HG02623 (cell line): Measurements from ENCODE around the gene FOXM1.
"Not testable (repeated sequence)": the region's sequence is repeated elsewhere in the genome, so short reads cannot be mapped to it uniquely, and the experiment has no call there.

Experiments
- ATAC-seq: cut with Tn5 transposase; IDR thresholded peaks from one replicate; pipeline ENCODE4 v1.9.1; 2021; ENCODE audit warnings: moderate library complexity; ENCODE audit not compliant: unreplicated experiment

Gene FOXM1

DNA sequence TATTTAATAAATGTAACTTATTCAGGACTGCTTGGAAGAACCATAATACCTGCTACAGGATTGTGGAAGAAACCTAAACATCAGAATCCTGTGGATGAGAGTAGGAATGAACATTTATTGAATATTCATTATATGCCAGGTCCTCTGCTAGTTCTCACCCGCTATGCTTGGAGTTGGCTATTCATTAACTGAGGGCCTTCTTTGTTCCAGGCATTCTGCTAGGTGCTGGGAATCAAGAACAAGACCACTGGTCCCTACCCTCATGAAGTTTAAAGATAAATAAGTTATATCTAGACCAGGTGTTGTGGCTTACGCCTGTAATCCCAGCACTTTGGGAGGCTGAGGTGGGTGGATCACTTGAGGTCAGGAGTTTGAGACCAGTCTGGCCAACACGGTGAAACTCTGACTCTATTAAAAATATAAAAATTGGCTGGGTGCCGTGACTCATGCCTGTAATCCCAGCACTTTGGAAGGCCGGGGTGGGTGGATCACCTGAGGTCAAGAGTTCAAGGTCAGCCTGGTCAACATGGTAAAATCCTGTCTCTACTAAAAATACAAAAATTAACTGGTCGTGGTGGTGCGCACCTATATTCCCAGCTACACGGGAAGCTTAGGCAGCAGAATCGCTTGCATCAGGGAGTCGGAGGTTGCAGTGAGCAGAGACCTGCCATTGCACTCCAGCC lies 9.9 kb upstream of the FOXM1 start:
- no peak for ATAC-seq

DNA sequence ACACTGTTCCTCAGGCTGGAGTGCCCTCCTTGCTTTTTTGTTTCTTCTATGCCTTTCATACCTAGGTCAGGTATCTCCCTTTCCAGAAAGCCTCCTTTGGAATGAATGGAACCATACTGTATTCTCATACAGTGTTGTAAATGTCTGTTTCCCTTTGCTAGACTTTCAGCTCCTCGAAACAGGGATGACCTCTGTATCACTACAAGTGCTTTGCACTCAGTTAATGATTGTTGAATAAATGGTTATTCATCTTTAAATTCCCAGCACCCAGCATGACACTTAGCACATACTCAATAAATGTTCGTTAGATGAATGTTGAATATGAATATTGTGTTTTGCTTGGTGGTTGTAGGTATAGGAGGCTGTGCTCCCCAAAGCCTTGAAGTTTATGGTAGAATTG lies 7.8 kb upstream of the FOXM1 start:
- ATAC-seq: no peak

DNA sequence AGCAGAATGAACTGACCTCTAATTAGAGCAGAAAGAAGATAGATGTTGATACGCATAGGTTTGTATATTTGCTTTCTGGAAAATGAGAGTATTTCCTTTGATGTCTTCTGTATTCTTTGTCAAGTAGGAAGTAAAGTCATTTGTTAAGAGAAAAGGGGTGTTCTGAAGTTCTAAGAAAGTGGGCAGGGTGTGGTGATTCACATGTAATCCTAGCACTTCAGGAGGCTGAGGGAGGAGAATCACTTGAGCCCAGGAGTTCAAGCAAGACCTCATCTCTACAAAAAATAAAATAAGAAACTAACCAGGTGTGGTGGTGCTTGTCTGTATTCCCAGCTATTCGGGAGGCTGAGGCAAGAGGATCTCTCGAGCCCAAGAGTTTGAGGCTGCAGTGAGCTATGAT lies 2.9 kb upstream of the FOXM1 start:
- ATAC-seq: no peak

DNA sequence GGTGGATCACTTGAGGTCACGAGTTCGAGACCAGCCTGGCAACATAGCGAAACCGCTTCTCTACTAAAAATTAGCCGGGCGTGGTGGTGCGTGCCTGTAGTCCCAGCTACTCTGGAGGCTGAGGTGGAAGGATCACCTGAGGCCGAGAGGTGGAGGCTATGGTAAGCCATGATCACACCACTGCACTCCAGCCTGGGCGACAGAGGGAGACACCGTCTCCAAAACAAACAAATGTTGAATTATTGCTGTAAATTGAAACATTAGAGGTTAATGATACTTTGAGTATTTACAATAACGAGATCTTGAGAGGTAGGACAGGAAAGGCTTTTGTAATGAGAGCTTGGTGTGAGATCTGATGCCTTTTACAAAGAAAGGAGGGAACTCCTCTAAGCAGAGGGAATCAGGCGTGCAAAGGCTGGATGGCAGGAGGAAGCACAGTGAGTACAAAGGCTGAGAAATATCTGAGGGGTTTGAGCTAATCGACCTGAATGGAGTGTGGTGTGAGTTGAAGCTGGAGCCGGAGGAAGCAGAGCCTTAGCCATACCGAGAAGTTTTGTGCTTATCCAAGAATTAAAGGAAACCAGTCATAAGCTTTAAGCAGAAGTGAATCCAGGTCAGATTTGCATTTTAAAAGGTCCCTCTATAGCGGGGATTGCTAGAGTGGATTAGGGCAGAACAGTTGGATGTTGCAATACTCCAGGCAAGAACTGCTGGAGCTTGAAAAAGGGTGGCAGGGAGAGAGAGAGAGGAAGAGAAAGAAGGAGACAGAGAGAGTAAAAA lies 1.2 kb upstream of the FOXM1 start:
- no peak for ATAC-seq

DNA sequence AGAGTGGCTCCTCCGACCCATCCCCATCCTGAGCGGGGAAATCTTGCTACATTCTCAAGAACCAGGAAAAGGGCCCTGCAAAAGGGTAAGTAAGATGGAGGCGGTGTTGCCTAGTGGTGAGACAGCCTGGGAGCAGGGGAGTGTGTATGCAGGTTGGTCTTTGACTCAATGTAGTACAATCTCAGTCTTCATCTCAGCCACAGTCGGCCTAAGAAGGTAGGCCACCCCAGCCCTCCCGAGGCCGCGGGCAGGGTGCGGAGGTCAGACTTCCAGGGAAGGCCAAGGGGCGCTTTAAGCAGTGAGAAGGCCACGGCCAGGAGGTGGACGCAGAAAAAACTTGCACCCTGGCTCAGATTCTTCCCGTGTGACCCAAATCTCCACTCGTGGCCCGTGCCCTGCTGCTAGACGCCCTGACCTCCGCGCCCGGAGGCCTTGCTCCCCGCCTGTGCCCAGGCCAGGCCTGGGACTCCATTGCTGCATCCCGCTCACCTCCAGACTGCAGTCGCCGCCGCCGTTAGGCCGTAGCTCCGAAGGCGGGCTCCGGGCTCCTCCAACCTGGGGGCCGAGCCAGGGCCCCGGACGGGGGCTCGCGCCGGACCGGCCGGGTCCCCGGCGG lies 435 bp downstream of the FOXM1 start:
- peak; percentile 37 for ATAC-seq

DNA sequence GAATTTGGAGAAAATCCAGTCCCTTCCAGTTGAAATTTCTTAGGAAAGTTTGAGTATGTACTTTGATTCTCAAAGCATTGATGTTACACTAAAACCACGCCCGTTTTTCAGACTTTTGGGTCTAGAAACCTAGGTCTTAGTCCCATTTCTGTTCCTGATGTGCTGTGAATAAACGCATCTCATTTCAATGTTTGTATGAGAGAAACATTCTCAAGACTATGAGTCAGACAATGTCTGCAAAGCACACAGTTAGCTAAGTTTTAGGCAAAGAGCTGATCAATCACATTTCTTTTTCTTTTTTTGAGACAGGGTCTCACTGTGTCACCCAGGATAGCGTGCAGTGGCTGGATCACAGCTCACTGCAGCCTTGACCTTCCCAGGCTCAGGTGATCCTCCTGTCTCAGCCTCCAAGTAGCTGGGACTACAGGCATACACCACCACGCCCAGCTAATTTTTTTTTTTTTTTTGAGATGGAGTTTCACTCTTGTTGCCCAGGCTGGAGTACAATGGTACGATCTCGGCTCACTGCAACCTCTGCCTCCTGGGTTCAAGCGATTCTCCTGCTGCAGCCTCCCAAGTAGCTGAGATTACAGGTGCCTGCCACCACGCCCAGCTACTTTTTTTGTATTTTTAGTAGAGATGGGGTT lies 7.9 kb downstream of the FOXM1 start:
- ATAC-seq: not testable (repeated sequence)

DNA sequence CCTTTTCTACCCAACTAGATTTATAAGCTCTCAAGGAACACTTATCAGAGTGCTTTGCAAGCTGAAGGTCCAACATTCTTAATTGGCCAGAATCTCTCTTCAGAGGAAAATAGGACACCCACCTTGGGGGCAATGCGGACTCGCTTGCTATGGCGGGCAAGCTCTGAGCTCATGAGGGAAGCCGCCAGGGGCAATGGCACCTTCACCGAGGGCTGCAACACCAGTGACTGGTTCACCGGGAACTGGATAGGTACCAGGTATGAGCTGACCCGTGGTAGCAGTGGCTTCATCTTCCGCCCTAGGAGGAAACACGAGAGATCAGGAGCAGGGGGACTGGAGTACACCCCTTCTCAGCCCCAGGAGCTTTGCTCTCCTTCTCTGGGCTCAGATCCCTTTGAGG lies 12.8 kb downstream of the FOXM1 start:
- no peak for ATAC-seq

DNA sequence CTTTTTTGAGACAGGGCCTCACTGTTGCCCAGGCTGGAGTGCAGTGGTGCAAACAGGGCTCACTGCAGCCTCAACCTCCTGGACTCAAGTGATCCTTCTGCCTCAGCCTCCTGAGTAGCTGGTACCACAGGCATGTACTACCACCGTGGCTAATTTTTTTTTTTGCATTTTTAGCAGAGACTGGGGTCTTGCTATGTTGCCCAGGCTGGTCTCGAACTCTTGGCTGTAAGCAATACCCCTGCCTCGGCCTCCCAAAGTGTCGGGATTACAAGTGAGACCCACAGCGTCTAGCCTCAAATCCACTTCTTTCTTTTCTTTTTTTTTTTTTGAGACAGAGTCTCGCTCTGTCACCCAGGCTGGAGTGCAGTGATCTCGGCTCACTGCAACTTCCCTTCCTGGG lies 13.6 kb downstream of the FOXM1 start:
- ATAC-seq: not testable (repeated sequence)

DNA sequence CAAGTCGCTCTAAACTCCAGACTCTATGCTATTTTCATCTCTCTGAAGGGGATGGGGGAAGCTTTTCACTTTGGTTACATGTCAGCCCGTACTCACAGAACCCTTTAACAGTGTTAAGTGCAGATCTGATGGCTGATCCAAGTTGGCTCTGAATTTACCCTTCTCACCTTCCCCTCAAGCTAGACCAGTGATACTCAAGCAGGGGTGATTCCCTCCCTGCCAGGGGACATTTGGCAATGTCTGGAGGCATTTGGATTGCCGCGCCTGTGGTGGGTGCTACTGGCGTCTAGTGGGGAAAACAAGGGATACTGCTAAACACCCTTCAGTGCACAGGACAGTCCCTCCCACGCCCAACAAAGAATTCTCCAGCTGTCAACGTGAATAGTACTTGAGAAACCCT lies 14.1 kb downstream of the FOXM1 start:
- ATAC-seq: no peak

DNA sequence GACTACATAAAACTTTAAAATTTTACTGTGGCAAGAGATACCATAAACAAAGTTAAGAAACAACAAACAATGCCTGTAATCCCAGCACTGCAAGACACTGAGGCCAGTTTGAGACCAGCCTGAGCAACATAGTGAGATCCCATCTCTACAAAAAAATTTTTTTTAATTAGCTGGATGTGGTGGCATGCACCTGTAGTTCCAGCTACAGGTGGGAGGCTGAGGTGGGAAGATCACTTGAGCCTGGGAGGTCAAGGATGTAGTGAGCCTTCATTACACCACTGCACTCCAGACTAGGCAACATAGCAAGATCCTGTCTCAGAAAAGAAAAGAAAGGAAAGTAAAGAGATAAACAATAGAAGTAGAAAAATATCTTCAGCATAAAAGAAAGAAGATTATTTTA lies 16.8 kb downstream of the FOXM1 start:
- ATAC-seq: no peak

DNA sequence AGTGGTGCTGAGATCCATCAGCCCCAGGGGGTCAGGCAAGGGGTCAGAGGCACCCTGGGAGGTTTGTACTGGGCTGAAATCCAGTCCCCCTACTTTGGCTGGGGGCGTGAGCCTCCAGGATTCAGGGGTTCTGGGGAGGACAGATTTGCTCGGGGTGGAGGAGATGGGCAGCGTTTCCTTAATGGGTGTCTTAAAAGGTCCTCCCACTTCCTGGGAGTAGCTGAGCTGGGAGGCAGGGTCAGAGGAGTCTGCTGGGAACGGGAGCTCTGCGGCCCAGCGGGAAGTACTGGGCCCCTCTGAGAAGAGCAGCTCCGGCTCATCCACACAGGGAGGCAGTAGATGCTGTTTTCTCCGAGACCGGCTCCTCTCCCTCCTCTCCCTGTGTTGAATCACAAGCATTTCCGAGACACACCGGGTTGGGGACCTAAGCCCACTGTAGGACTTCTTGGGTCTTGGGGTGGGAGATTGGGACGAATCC lies 18.0 kb downstream of the FOXM1 start:
- ATAC-seq: no peak

DNA sequence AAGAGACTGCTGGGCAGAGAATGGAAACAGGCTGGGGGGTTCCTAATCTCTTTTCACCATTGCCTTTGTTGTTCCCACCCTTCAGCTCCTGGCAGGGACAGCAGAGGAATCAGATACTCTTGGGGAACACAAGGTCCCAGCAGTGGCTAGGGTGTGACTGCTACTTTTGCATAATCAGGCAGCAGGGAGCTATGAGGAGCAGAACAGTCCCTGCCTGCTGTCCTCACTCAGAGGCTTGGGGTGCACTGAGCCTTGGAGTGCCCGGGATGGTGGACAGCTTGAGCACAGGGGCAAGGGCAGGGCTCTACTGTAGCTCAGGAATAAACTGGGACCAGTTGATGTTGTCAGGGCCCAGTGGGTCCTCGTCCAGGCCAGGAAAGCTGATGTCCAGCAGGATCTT lies 18.6 kb downstream of the FOXM1 start:
- ATAC-seq: no peak

DNA sequence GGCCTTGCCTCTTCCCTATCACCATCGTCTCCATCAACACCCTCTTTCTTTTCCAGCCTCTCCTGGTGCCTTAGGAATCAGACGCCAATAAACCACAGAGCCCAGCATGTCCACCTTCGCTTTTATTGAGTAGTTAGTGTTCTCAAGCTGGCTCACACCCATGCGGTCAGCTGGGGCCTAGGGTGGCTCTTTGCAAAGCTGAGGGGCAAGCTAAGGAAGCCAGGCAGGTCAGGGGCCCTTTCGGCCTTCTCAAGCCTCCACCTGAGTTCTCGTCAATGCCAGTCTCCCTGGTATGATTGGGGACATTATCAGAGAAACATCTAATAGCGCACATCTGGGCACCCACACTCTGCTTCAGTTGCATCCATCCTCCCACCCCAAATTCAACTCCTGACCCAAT lies 19.4 kb downstream of the FOXM1 start:
- no peak for ATAC-seq

DNA sequence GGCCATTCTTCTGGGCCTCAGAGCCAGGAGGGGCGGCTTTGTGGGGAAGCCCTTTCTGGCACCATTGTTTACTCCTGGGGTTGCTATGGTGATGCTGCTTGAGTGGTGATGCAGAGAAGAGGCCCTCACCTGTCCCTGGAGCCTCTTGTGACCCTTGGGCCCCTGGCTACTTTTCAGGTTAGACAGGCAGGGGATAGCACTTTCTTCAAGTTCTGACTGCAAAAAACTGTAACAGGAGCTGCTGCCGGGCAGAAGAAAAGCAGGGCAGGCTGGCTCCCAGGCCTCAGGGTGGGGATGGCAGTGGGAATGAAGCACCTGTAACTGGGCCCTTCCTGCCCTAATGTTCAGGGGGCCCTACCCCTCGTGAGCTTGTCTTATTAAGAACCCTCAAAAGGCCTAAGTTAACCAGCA lies 19.9 kb downstream of the FOXM1 start, which contains the start of gene TEX52:
Gene TEX52, minus strand, starts transcription at position 19 of the 411 bp plus-strand sequence. Its CDS starts 13 bp downstream, at position 6.
- no peak for ATAC-seq

DNA sequence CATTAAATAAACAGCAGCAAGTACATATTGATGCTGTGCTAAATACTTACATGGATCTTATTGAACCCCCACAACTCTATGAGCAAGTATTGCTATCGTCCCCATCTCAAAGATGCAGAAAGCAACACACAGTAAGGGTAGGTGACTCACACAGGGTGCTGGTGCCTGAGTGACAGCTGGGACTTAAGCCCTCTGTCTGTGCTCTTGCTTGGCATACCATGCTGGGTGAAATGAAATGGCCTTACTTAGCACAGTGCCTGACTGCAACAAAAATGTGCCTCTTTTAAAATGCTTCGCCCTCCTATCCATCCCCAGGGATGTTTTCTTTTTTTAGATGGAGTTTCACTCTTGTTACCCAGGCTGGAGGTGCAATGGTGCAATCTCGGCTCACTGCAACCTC lies 20.9 kb downstream of the FOXM1 start:
- ATAC-seq: no peak

DNA sequence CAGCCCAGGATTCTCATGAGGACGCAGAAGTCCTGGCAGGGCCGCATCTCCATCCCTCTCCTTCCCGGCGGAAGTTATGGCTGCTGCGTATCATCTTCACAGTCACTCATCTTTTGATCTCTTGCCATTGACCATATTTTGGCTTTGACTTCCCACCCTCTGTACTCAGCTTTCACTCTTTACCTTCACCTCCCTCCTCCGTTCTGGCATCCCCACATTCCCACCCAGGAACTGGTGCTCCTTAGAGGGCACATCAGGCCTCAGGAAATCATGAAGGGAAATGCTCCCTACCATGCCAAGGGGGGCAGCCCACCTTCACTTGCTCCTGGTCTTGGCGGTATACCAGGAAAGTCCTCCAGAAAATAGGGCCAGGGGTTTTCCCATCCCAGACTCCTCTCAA lies 21.4 kb downstream of the FOXM1 start:
- no peak for ATAC-seq

DNA sequence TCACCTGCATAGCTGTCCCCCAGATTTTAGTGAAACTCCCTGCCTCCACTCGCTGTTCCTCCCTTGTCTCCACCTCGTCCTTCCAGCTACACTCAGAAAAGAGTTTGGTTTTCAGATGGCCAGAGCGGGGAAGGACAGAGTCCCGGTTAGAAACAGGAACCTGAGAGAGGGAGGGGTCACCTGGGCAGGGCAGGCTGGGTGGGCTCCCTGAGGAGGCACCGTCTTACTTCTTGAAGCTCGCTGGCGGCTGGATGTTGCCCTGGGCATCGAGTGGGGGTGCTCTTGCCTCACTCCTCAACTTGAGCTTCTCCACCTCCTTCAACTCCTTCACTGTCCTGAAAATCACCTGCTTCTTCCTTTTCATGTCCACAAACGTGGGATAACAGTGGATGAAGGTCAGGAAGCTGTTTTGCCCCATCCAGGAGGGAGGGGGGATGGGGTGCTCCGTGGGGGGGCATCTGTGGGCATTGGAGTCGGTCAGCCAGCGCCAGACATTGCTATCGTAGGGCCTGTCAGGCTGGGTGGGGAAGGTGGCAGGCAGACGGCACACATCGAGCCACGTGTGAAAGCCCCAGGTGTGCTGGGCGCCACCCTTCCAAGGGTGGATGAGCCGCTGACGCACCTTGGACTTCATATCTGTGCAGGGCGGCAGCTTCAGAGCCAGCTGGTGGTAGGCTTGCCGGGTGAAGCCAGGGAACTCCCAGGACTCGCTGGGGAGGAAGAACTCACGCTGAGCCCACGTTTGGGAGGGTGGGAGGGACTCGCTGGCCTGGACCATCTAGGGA lies 22.1 kb downstream of the FOXM1 start:
- ATAC-seq: no peak

DNA sequence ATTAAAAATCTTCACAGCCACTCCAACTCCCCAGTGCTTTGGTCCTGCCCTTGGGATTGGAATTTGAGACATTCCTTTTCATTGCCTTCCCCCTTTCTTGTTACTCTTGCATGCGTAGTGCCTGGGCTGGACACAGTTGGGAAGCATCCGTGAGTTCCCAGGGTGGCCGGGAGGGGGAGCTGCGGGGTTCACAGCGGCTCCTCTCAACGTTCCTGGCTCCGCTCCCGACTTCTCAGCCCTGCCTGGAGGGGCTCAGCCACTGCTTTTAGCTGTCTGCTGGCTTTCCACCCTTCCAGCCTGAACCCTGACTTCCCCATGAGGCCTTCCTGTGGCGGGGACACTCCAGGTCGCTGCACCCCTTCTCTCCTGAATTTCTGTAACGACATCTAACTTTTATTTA lies 23.3 kb downstream of the FOXM1 start:
- no peak for ATAC-seq

DNA sequence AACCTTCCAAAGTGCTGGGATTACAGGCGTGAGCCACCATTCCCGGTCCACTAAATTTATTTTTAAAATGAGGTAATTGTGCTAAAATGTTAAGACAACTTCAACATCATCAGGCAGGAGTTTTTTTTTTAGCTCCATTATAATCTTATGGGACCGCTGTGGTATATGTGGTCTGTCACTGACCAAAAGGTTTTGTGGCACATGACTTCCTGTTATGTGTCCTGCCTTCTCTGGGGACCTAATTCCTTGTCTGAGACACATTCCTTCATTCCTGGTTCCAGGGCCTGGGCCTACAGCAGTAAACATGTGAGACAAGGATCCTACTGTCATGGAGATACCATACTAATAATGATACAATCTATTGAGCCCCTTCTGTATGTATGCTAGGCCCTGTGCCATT lies 25.0 kb downstream of the FOXM1 start:
- no peak for ATAC-seq

DNA sequence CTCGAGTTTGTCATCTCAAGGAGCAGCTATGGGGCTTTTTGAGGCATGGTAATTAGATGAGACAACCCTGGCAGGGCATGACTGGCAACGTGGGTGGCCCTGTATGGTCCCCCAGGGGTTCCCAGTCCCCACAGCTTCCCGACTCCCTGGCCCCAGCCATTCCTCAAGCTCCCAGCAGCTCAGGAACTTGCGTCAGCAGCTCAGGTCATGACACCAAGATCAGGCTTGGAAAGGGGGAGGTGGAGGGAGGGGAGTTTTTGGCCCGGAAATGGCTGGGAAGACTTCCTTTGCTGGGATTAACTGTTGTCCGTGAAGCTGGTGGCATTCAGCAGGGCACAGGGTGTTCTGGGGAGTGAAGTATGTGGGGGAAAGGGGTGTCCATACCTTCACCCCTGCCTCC lies 31.7 kb downstream of the FOXM1 start:
- no peak for ATAC-seq

DNA sequence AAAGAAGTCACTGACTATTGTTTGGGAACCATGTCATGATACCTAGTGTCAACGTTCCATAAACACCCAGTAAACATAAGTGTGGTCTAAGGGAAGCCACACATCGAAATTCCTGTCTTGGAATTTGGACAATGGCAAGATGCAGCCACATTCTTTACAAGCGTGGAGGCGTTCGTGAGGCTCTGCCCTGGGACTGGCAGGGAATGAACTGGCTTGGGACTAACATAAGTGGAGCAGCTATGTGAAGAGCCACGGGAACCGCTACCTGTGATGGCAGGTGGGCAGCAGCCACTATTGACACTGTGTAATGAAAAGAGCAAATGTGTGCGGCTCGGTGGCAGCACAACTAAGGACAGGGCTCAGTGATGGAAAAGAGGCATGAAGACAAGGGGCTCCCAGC lies 32.2 kb downstream of the FOXM1 start:
- no peak for ATAC-seq
